HEK293 (cell line): ENCODE measurements around the gene CHAC1.

Experiments used
- CTCF ChIA-PET: fragments of 350-600 bp; formaldehyde crosslinking; extraction: SDS; loops from one replicate; lab custom pipeline; 2021; ENCODE audit warnings: antibody characterized with exemption; lab: Yijun Ruan, JAX
- POLR2A ChIA-PET: fragments of 300-600 bp; formaldehyde crosslinking; extraction: SDS; loops from one replicate; lab custom pipeline; 2020; ENCODE audit warnings: antibody characterized with exemption, inconsistent platforms; lab: Yijun Ruan, JAX
- H3K27ac ChIP-seq: fragments of 200-500 bp; sonication (Bioruptor generic); 2 replicates; pipeline ENCODE4 v1.5.1; 2014; ENCODE audit warnings: low read depth, low read length, control low read depth, inconsistent platforms; ENCODE audit errors: extremely low read depth
- H3K36me3 ChIP-seq, 2 experiments: fragments of 200-500 bp in 1 of 2; sonication (Bioruptor generic) in 1 of 2; 1 replicate in 1 of 2; 2 replicates in 1 of 2; pipeline ENCODE4 v1.5.1; 2014 to 2017; ENCODE audit warnings: inconsistent platforms in 2 of 2, low read length in 2 of 2; ENCODE audit not compliant: control insufficient read depth in 2 of 2, insufficient read depth in 1 of 2
- H3K4me1 ChIP-seq: fragments of 200-500 bp; sonication (Bioruptor generic); 2 replicates; pipeline ENCODE4 v1.5.1; 2014; ENCODE audit warnings: mild to moderate bottlenecking, low read length, inconsistent platforms; ENCODE audit not compliant: control insufficient read depth, insufficient read depth
- H3K4me3 ChIP-seq: 2 replicates; pipeline ENCODE4 v1.5.1; 2011; ENCODE audit warnings: low read depth, mild to moderate bottlenecking, control low read depth, low read length, moderate library complexity
- H3K9me3 ChIP-seq: fragments of 200-500 bp; sonication (Bioruptor generic); 2 replicates; pipeline ENCODE4 v1.5.1; 2014; ENCODE audit warnings: low read depth, low read length, inconsistent platforms; ENCODE audit not compliant: control insufficient read depth, insufficient read depth
- CTCF ChIP-seq: fragments of 450-650 bp; formaldehyde crosslinking; IDR thresholded peaks from 2 replicates; pipeline ENCODE4 v1.5.1; 2016; ENCODE audit warnings: missing biosample characterization, missing genetic modification characterization
- GLI2 ChIP-seq: fragments of 450-650 bp; formaldehyde crosslinking; IDR thresholded peaks from 2 replicates; pipeline ENCODE4; 2017; ENCODE audit warnings: missing biosample characterization, missing genetic modification characterization, low read depth, borderline replicate concordance
- IKZF3 ChIP-seq: fragments of 450-650 bp; IDR thresholded peaks from 2 replicates; pipeline ENCODE4 v1.5.0; 2018; ENCODE audit warnings: missing biosample characterization, mild to moderate bottlenecking, missing genetic modification characterization, moderate library complexity
- SP7 ChIP-seq: fragments of 450-650 bp; formaldehyde crosslinking; IDR thresholded peaks from 2 replicates; pipeline ENCODE4 v1.5.1; 2016; ENCODE audit warnings: missing biosample characterization, missing genetic modification characterization
- YY2 ChIP-seq: fragments of 450-650 bp; formaldehyde crosslinking; IDR thresholded peaks from 2 replicates; pipeline ENCODE4 v1.5.1; 2016; ENCODE audit warnings: missing biosample characterization, missing genetic modification characterization
- ZBTB6 ChIP-seq: fragments of 450-650 bp; formaldehyde crosslinking; IDR thresholded peaks from 2 replicates; pipeline ENCODE4 v1.5.1; 2017; ENCODE audit warnings: missing biosample characterization, missing genetic modification characterization
- ZFP37 ChIP-seq: fragments of 450-650 bp; formaldehyde crosslinking; IDR thresholded peaks from 2 replicates; pipeline ENCODE4 v1.5.1; 2016; ENCODE audit warnings: missing biosample characterization, missing genetic modification characterization
- ZNF157 ChIP-seq: fragments of 450-650 bp; formaldehyde crosslinking; IDR thresholded peaks from 2 replicates; pipeline ENCODE4 v1.5.1; 2016; ENCODE audit warnings: missing biosample characterization, missing genetic modification characterization
- ZNF174 ChIP-seq: fragments of 450-650 bp; formaldehyde crosslinking; IDR thresholded peaks from 2 replicates; pipeline ENCODE4 v1.5.0; 2017; ENCODE audit warnings: missing biosample characterization, mild to moderate bottlenecking, missing genetic modification characterization
- ZNF24 ChIP-seq: fragments of 450-650 bp; formaldehyde crosslinking; IDR thresholded peaks from 2 replicates; pipeline ENCODE4 v1.5.1; 2016; ENCODE audit warnings: missing biosample characterization, missing genetic modification characterization
- ZNF404 ChIP-seq: fragments of 450-650 bp; formaldehyde crosslinking; IDR thresholded peaks from 2 replicates; pipeline ENCODE4 v1.5.1; 2017; ENCODE audit warnings: missing biosample characterization, missing genetic modification characterization
- ZNF610 ChIP-seq: fragments of 450-650 bp; formaldehyde crosslinking; IDR thresholded peaks from 2 replicates; pipeline ENCODE4 v1.5.1; 2016; ENCODE audit warnings: missing biosample characterization, missing genetic modification characterization, borderline replicate concordance
- ZNF623 ChIP-seq: fragments of 450-650 bp; formaldehyde crosslinking; IDR thresholded peaks from 2 replicates; pipeline ENCODE4 v1.5.1; 2016; ENCODE audit warnings: missing biosample characterization, missing genetic modification characterization
- ZNF624 ChIP-seq: fragments of 450-650 bp; formaldehyde crosslinking; IDR thresholded peaks from 2 replicates; pipeline ENCODE4 v1.5.1; 2017; ENCODE audit warnings: missing biosample characterization, missing genetic modification characterization
- ZNF629 ChIP-seq: fragments of 450-650 bp; formaldehyde crosslinking; IDR thresholded peaks from 2 replicates; pipeline ENCODE4 v1.5.1; 2017; ENCODE audit warnings: missing biosample characterization, missing genetic modification characterization
- ZNF645 ChIP-seq: fragments of 450-650 bp; formaldehyde crosslinking; IDR thresholded peaks from 2 replicates; pipeline ENCODE4; 2016; ENCODE audit warnings: missing biosample characterization, missing genetic modification characterization
- ZNF658 ChIP-seq: fragments of 450-650 bp; formaldehyde crosslinking; IDR thresholded peaks from 2 replicates; pipeline ENCODE4; 2016; ENCODE audit warnings: missing biosample characterization, missing genetic modification characterization
- ZNF791 ChIP-seq: fragments of 450-650 bp; formaldehyde crosslinking; IDR thresholded peaks from 2 replicates; pipeline ENCODE4 v1.5.1; 2016; ENCODE audit warnings: missing biosample characterization, missing genetic modification characterization
- ZNF830 ChIP-seq: fragments of 450-650 bp; IDR thresholded peaks from 2 replicates; pipeline ENCODE4 v1.5.0; 2018; ENCODE audit warnings: missing biosample characterization, missing genetic modification characterization, low read depth, mild to moderate bottlenecking, moderate library complexity
- ZNF843 ChIP-seq: fragments of 450-650 bp; formaldehyde crosslinking; IDR thresholded peaks from 2 replicates; pipeline ENCODE4 v1.5.1; 2016; ENCODE audit warnings: missing biosample characterization, missing genetic modification characterization
- ZSCAN5A ChIP-seq: fragments of 450-650 bp; formaldehyde crosslinking; IDR thresholded peaks from 2 replicates; pipeline ENCODE4 v1.5.1; 2016; ENCODE audit warnings: missing biosample characterization, missing genetic modification characterization

Gene CHAC1

GRCh38 chr15:40923551-40923950 is 29.7 kb upstream of the CHAC1 start (continued):
- no peak for TF ChIP-seq CTCF (tag by site-specific recombination)

GRCh38 chr15:40925495-40925862 is 27.8 kb upstream of the CHAC1 start:
- no peak overlapping the region for H3K4me3 ChIP-seq

GRCh38 chr15:40925863-40926658 is 27.2 kb upstream of the CHAC1 start:
- POLR2A ChIA-PET = no interaction called here
- no peak for TF ChIP-seq ZNF623 (tag by site-specific recombination)
- no peak for TF ChIP-seq ZSCAN5A
- TF ChIP-seq ZNF174 = no peak
- no peak for TF ChIP-seq YY2 (tag by site-specific recombination)
- TF ChIP-seq ZNF610 = no peak
- no peak overlapping the region for H3K4me3 ChIP-seq
- no peak overlapping the region for H3K27ac ChIP-seq
- H3K36me3 ChIP-seq = no peaks in the 10 kb centered on the region
- no peaks in the 10 kb centered on the region for H3K9me3 ChIP-seq
- CTCF ChIA-PET = no interaction called here
- H3K4me1 ChIP-seq = no peaks in the 10 kb centered on the region

More at GRCh38 chr15:40925495-40925862, 27.8 kb upstream of the CHAC1 start:
- TF ChIP-seq IKZF3 (tag by site-specific recombination) (no peak), ZNF658 (tag by site-specific recombination) (no peak), ZNF624 (tag by site-specific recombination) (no peak), ZNF24 (no peak), SP7 (tag by site-specific recombination) (no peak), ZNF629 (tag by site-specific recombination) (no peak), ZNF830 (tag by site-specific recombination) (no peak), ZNF404 (tag by site-specific recombination) (no peak), ZNF791 (no peak), ZFP37 (tag by site-specific recombination) (no peak), ZNF843 (no peak), ZBTB6 (tag by site-specific recombination) (no peak), ZNF157 (no peak), GLI2 (tag by site-specific recombination) (no peak), ZNF645 (tag by site-specific recombination) (no peak)
- TF ChIP-seq, all 188 proteins: peak for 0
- POLR2A ChIA-PET = no interaction called here
- CTCF ChIA-PET = interaction anchor here (1.5 kb wide), 1 partner anchor 22 kb away, joined by 3 read pairs; no protein-coding TSS in a partner anchor
- Histone ChIP-seq H3K4me1 (no peaks in the 10 kb centered on the region), H3K36me3 (no peaks in the 10 kb centered on the region), H3K27ac (no peak overlapping the region), H3K9me3 (no peaks in the 10 kb centered on the region)
